Hematopoietic multipotent progenitor cell treated with erythropoietin and hydrocortisone succinate and interleukin-3 and kit ligand, for 8 days (in vitro differentiated cells): Measurements from ENCODE around the gene FAM222A.
A peak's percentile ranks its signal among the peaks of the same experiment; 100 is the strongest.

Source experiments
- DNase-seq: peaks from one replicate; pipeline ENCODE4 v3.0.0-alpha.2; 2015

The FAM222A gene

GRCh38 chr12:109726511-109727038, 12.9 kb downstream of the FAM222A start:
- DNase-seq, result no peak

- no peak for DNase-seq
Observed at GRCh38 chr12:109727039-109727723, 13.6 kb downstream of the FAM222A start.

- no peak for DNase-seq
Observed at GRCh38 chr12:109727746-109728726, 14.4 kb downstream of the FAM222A start.

- DNase-seq, result no peak
Observed at GRCh38 chr12:109728921-109729320, 15.3 kb downstream of the FAM222A start.

- DNase-seq, result no peak
Observed at GRCh38 chr12:109729371-109729781, 15.8 kb downstream of the FAM222A start.

- no peak for DNase-seq
Observed at GRCh38 chr12:109729801-109730200, 16.2 kb downstream of the FAM222A start.

GRCh38 chr12:109730306-109731145, 16.9 kb downstream of the FAM222A start:
- DNase-seq, result no peak

GRCh38 chr12:109731231-109731731, 17.7 kb downstream of the FAM222A start:
- DNase-seq, result no peak

- no peak for DNase-seq
Observed at GRCh38 chr12:109731806-109732205, 18.2 kb downstream of the FAM222A start.

- no peak for DNase-seq
Observed at GRCh38 chr12:109732321-109733305, 19.0 kb downstream of the FAM222A start.

- DNase-seq, result no peak
Observed at GRCh38 chr12:109734219-109735000, 20.8 kb downstream of the FAM222A start.

- DNase-seq, result no peak
Observed at GRCh38 chr12:109735051-109735521, 21.5 kb downstream of the FAM222A start.

GRCh38 chr12:109735825-109736551, 22.4 kb downstream of the FAM222A start:
- DNase-seq, result no peak

GRCh38 chr12:109736552-109737108, 23.0 kb downstream of the FAM222A start:
- DNase-seq, result peak; percentile 67

GRCh38 chr12:109737126-109737525, 23.5 kb downstream of the FAM222A start:
- DNase-seq, result no peak

GRCh38 chr12:109737631-109738030, 24.0 kb downstream of the FAM222A start:
- DNase-seq, result no peak

- DNase-seq, result no peak
Observed at GRCh38 chr12:109738209-109738608, 24.6 kb downstream of the FAM222A start.

GRCh38 chr12:109738878-109739665, 25.4 kb downstream of the FAM222A start:
- DNase-seq, result no peak
